HepG2 (cell line): Measurements from ENCODE around the gene RPL4. TPM values are rescaled to one million over a fixed set of nuclear protein-coding genes. Genes with fewer than 3 reads are reported as not detected.

Experiments used
- ATAC-seq: fragments of 200-7000 bp; cut with Tn5 transposase; 3 replicates; pipeline ENCODE4 v1.9.1; 2020; ENCODE audit warnings: mild to moderate bottlenecking, moderate library complexity
- BruUV-seq: library from RNA; stranded (reverse); fragments of 400-500 nt; replicated peaks from 2 replicates; lab custom pipeline; 2021; lab: Mats Ljungman, UMichigan
- CTCF ChIA-PET: fragments of 300-600 bp; formaldehyde crosslinking; extraction: SDS; loops from one replicate; lab custom pipeline; 2021; ENCODE audit warnings: low total read pairs, inconsistent platforms, low intra/inter-chr PET ratio; lab: Yijun Ruan, JAX
- POLR2A ChIA-PET: fragments of 350-600 bp; sonication (Branson Sonifier 250); formaldehyde crosslinking; loops from one replicate; lab custom pipeline; 2020; ENCODE audit warnings: antibody characterized with exemption, inconsistent platforms; lab: Yijun Ruan, JAX
- DNase-seq: peaks from one replicate; pipeline ENCODE4 v3.0.0-alpha.2; 2015; ENCODE audit warnings: low spot score
- FAIRE-seq: peaks from 3 replicates; lab custom pipeline; 2011; peaks lifted over from hg19 to GRCh38; lab: Jason Lieb, UNC
- H2AFZ ChIP-seq: one replicate; pipeline ENCODE4 v1.6.1; 2011; ENCODE audit warnings: low read length, inconsistent platforms
- H3K27ac ChIP-seq: fragments of 300-600 bp; 3 replicates; pipeline ENCODE4 v1.8.0; 2011; ENCODE audit warnings: mixed run types, mild to moderate bottlenecking, mixed read lengths, low read length, inconsistent platforms; ENCODE audit not compliant: insufficient read depth; ENCODE audit errors: extremely low read length
- H3K27me3 ChIP-seq, 2 experiments: fragments of 200-600 bp in 1 of 2; 2 replicates in 1 of 2; 3 replicates in 1 of 2; pipeline versions ENCODE4 v1.6.0 to v1.8.0; 2011; ENCODE audit warnings: low read length in 2 of 2, mild to moderate bottlenecking in 2 of 2, moderate library complexity in 2 of 2, inconsistent platforms in 1 of 2; ENCODE audit not compliant: insufficient read depth in 2 of 2, control insufficient read depth in 1 of 2
- H3K36me3 ChIP-seq, 2 experiments: fragments of 200-600 bp in 1 of 2; replicated peaks in 1 of 2; 2 replicates in 1 of 2; 3 replicates in 1 of 2; pipeline versions ENCODE4 v1.5.1 to v1.8.0; 2011; ENCODE audit warnings: low read length in 2 of 2, inconsistent platforms in 1 of 2; ENCODE audit not compliant: insufficient read depth in 2 of 2, control insufficient read depth in 1 of 2
- H3K4me1 ChIP-seq: 2 replicates; pipeline ENCODE4 v1.5.1; 2012; ENCODE audit warnings: low read length, inconsistent platforms; ENCODE audit not compliant: insufficient read depth
- H3K4me2 ChIP-seq: 2 replicates; pipeline ENCODE4 v1.6.0; 2011; ENCODE audit warnings: low read depth, low read length, inconsistent platforms
- H3K4me3 ChIP-seq, 3 experiments: fragments of 200-600 bp in 1 of 3; sonication (generic), shearing (Covaris generic) in 1 of 3; replicated peaks in 1 of 3; 2 replicates each; pipeline ENCODE4 v1.5.1; 2011 to 2016; ENCODE audit warnings: low read length in 3 of 3, inconsistent platforms in 2 of 3, low read depth in 2 of 3, mild to moderate bottlenecking in 2 of 3, control low read depth in 1 of 3, mixed read lengths in 1 of 3; ENCODE audit not compliant: insufficient read depth in 1 of 3
- H3K79me2 ChIP-seq: one replicate; pipeline ENCODE4 v1.6.1; 2011; ENCODE audit warnings: low read length, inconsistent platforms; ENCODE audit not compliant: insufficient read depth
- H3K9ac ChIP-seq: 2 replicates; pipeline ENCODE4 v1.6.0; 2011; ENCODE audit warnings: mild to moderate bottlenecking, low read depth, low read length, inconsistent platforms; ENCODE audit not compliant: insufficient read depth
- H3K9me3 ChIP-seq: 2 replicates; pipeline ENCODE4 v1.5.1; 2012; ENCODE audit warnings: mild to moderate bottlenecking, low read length
- H4K20me1 ChIP-seq: 2 replicates; pipeline ENCODE4 v1.6.0; 2011; ENCODE audit warnings: inconsistent platforms, mild to moderate bottlenecking, low read length, moderate library complexity; ENCODE audit not compliant: insufficient read depth
- ERF ChIP-seq: IDR thresholded peaks from 2 replicates; pipeline ENCODE4 v1.6.1; 2018; ENCODE audit warnings: missing biosample characterization, missing genetic modification reagents
- JARID2 ChIP-seq: sonication (generic); formaldehyde crosslinking; IDR thresholded peaks from 2 replicates; pipeline ENCODE4 v1.8.1; 2023; ENCODE audit warnings: missing genetic modification reagents, inconsistent platforms; ENCODE audit not compliant: insufficient replicate concordance
- KDM4B ChIP-seq: sonication (generic); formaldehyde crosslinking; IDR thresholded peaks from 2 replicates; pipeline ENCODE4 v1.4.0; 2020; ENCODE audit warnings: missing genetic modification reagents
- NR1H2 ChIP-seq: sonication (generic); formaldehyde crosslinking; IDR thresholded peaks from 2 replicates; pipeline ENCODE4 v1.8.1; 2022; ENCODE audit warnings: low read depth, missing genetic modification reagents, borderline replicate concordance
- SAFB2 ChIP-seq: sonication (generic); formaldehyde crosslinking; IDR thresholded peaks from 2 replicates; pipeline ENCODE4 v1.5.1; 2020; ENCODE audit warnings: missing genetic modification reagents, low read depth, mild to moderate bottlenecking, borderline replicate concordance
- SIX1 ChIP-seq: sonication (generic); formaldehyde crosslinking; IDR thresholded peaks from 2 replicates; pipeline ENCODE4 v1.4.0; 2020; ENCODE audit warnings: missing genetic modification reagents, borderline replicate concordance
- SRSF4 ChIP-seq: fragments of 200-400 bp; formaldehyde crosslinking; IDR thresholded peaks from one replicate; pipeline ENCODE4 v1.6.1; 2018; ENCODE audit warnings: mild to moderate bottlenecking, low read depth, low read length, moderate library complexity; ENCODE audit not compliant: poor library complexity, severe bottlenecking
- THAP8 ChIP-seq: sonication (generic); formaldehyde crosslinking; IDR thresholded peaks from 2 replicates; pipeline ENCODE4 v1.5.1; 2020; ENCODE audit warnings: missing genetic modification reagents, mild to moderate bottlenecking, borderline replicate concordance
- ZBTB21 ChIP-seq: sonication (generic); formaldehyde crosslinking; IDR thresholded peaks from 2 replicates; pipeline ENCODE4 v1.4.0; 2020; ENCODE audit warnings: missing genetic modification reagents
- ZNF337 ChIP-seq: sonication (generic); formaldehyde crosslinking; IDR thresholded peaks from 2 replicates; pipeline ENCODE4 v1.5.1; 2020; ENCODE audit warnings: missing genetic modification reagents, low read depth, mild to moderate bottlenecking, borderline replicate concordance
- ZNF441 ChIP-seq: sonication (generic); formaldehyde crosslinking; IDR thresholded peaks from 2 replicates; pipeline ENCODE4 v1.7.0; 2021; ENCODE audit warnings: missing genetic modification reagents, borderline replicate concordance
- ZNF577 ChIP-seq: sonication (generic); formaldehyde crosslinking; IDR thresholded peaks from 2 replicates; pipeline ENCODE4 v1.4.0; 2020; ENCODE audit warnings: mild to moderate bottlenecking, low read depth, missing genetic modification reagents, borderline replicate concordance
- ZSCAN5A ChIP-seq: sonication (generic); formaldehyde crosslinking; IDR thresholded peaks from 2 replicates; pipeline ENCODE4 v1.8.0; 2022; ENCODE audit warnings: mild to moderate bottlenecking, missing genetic modification reagents, borderline replicate concordance
- WGBS: methylation state at CpG from one replicate; pipeline ENCODE4 v1.1.6; 2017; ENCODE audit warnings: low lambda C conversion rate; 5-methylcytosine and 5-hydroxymethylcytosine counted together
- in situ Hi-C: cut with HindIII; loops from 2 replicates; pipeline ENCODE4 v1.10.0; 2017; ENCODE audit warnings: low pct_unique_long_range_greater_than_20kb; ENCODE audit not compliant: extremely low pct_ligation_motif_present
- intact Hi-C: fragments of 100-400 bp; cut with micrococcal nuclease; formaldehyde crosslinking; loops from one replicate; pipeline ENCODE4 v1.10.0; 2022; ENCODE audit not compliant: unreplicated experiment
- polyA plus RNA-seq, 8 experiments: library from polyadenylated mRNA; depleted of rRNA in 3 of 8; stranded (reverse) in 7 of 8; unstranded in 1 of 8; fragments of >200 nt; fragmentation: Illumina TruSeq in 4 of 8; extraction: Trizol in 4 of 8; gene quantifications; 2 replicates each; pipeline versions ENCODE4 v1.2.1 to v1.2.3, GENCODE V29; 2011 to 2016; ENCODE audit warnings: low read depth in 4 of 8, missing spikeins in 1 of 8, mixed read lengths in 1 of 8; ENCODE audit not compliant: insufficient read depth in 1 of 8
- total RNA-seq, 5 experiments: library from RNA; depleted of rRNA; stranded (reverse); fragments of >200 nt; fragmentation: Illumina TruSeq; extraction: Trizol; gene quantifications; 2 replicates each; pipeline ENCODE4 v1.2.3, GENCODE V29; 2016; ENCODE audit warnings: low read depth in 1 of 5
- TF ChIP-seq, protein P1 (sequence below): sonication (generic); formaldehyde crosslinking; IDR thresholded peaks from 2 replicates; pipeline ENCODE4 v1.4.0; 2020; ENCODE audit warnings: mild to moderate bottlenecking, missing genetic modification reagents

Gene RPL4
- total and polyA plus RNA-seq, 2 of the 13 experiments (the other 11 are each of a cell fraction or from before 2014, with no cell fraction given) = 3,630 to 3,960 TPM

DNA sequence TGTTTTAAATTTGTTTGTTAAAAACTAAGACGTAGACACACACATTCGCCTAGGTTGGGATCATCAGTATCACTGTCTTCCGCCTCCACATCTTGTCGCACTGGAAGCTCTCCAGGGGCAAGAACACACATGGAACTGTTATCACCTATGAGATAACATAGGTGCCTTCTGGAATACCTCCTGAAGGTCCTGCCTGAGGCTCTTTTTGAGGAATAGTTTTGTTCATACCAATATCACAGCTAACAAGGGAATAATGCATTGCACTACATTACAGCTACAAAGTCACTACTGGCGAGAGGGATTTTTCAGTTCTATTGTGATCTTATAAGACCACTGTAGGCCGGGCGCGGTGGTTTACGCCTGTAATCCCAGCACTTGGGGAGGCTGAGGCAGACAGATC, 30.4 kb upstream of the RPL4 start:
- no peak overlapping the region for H2AFZ ChIP-seq
- H3K27me3 ChIP-seq = no peaks in the 10 kb centered on the region
- intact Hi-C loops (no loop called here), in situ Hi-C loops (no loop called here)
- no peak overlapping the region for H3K27ac ChIP-seq
- ATAC-seq (no peak), DNase-seq (no peak), FAIRE-seq (no peak)
- BruUV-seq = no TSS peak
- no peaks in the 10 kb centered on the region for H3K79me2 ChIP-seq
- H3K4me2 ChIP-seq = no peak overlapping the region
- ChIA-PET CTCF (no interaction called here), POLR2A (no interaction called here)
- H3K4me3 ChIP-seq = no peak overlapping the region
- no peaks in the 10 kb centered on the region for H3K4me1 ChIP-seq
- H3K9ac ChIP-seq = no peak overlapping the region
- over 99% methylated on average over 9 of the region's 9 CpGs for WGBS
- no peaks in the 10 kb centered on the region for H3K9me3 ChIP-seq
- TF ChIP-seq ZNF577 (CRISPR knock-in tag) (no peak), ZSCAN5A (CRISPR knock-in tag) (no peak), JARID2 (CRISPR knock-in tag) (no peak), KDM4B (CRISPR knock-in tag) (no peak), ZNF337 (no peak), SIX1 (CRISPR knock-in tag) (no peak), SAFB2 (no peak), NR1H2 (CRISPR knock-in tag) (no peak), SRSF4 (no peak), ZNF441 (CRISPR knock-in tag) (no peak), THAP8 (CRISPR knock-in tag) (no peak), ERF (CRISPR knock-in tag) (no peak), ZBTB21 (CRISPR knock-in tag) (no peak)
- TF ChIP-seq, protein P1, sequence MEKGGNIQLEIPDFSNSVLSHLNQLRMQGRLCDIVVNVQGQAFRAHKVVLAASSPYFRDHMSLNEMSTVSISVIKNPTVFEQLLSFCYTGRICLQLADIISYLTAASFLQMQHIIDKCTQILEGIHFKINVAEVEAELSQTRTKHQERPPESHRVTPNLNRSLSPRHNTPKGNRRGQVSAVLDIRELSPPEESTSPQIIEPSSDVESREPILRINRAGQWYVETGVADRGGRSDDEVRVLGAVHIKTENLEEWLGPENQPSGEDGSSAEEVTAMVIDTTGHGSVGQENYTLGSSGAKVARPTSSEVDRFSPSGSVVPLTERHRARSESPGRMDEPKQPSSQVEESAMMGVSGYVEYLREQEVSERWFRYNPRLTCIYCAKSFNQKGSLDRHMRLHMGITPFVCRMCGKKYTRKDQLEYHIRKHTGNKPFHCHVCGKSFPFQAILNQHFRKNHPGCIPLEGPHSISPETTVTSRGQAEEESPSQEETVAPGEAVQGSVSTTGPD (CRISPR knock-in tag) = no peak
- TF ChIP-seq, all 625 proteins: peak for 0
- Histone ChIP-seq H4K20me1 (no peaks in the 10 kb centered on the region), H3K36me3 (peaks cover 0 to 12% of the 10 kb centered on the region in 2 experiments; a peak in 3 of 5 replicates)
